Transverse colon (tissue), 4 donors: ENCODE results near the gene C22orf15. TPM values are rescaled to one million over a fixed set of nuclear protein-coding genes. Genes with fewer than 3 reads are reported as not detected.

Experiments
- DNase-seq: peaks from one replicate; pipeline ENCODE4 v3.0.0-alpha.2; 2019
- H3K27ac ChIP-seq, 4 donors: fragments of 200-600 bp; sonication (generic); 2 replicates each; pipeline ENCODE4 v1.5.1; 2016 to 2018; ENCODE audit warnings: inconsistent platforms in 4 of 4
- H3K27me3 ChIP-seq: fragments of 200-600 bp; sonication (generic); 2 replicates; pipeline ENCODE4 v1.5.1; 2017; ENCODE audit warnings: inconsistent platforms
- H3K36me3 ChIP-seq, 4 donors: fragments of 200-600 bp; sonication (generic); 2 replicates each; pipeline ENCODE4 v1.5.1; 2017 to 2019; ENCODE audit warnings: inconsistent platforms in 4 of 4
- H3K4me1 ChIP-seq, 4 donors: fragments of 200-600 bp; sonication (generic); 2 replicates each; pipeline ENCODE4 v1.5.1; 2017 to 2020; ENCODE audit warnings: inconsistent platforms in 4 of 4
- H3K4me3 ChIP-seq, 4 donors: fragments of 200-600 bp; sonication (generic); 1 replicate in 1 of 4; 2 replicates in 3 of 4; pipeline versions ENCODE4 v1.5.1 to v1.6.1; 2017 to 2019; ENCODE audit warnings: inconsistent platforms in 4 of 4
- H3K9me3 ChIP-seq, 2 donors: fragments of 200-600 bp; sonication (generic); 2 replicates each; pipeline ENCODE4 v1.5.1; 2017 to 2019; ENCODE audit warnings: inconsistent platforms in 2 of 2
- EP300 ChIP-seq: sonication (generic); formaldehyde crosslinking; IDR thresholded peaks from one replicate; pipeline ENCODE4 v1.6.1; 2017; ENCODE audit warnings: antibody characterized with exemption, low read depth
- POLR2A ChIP-seq: fragments of 450-650 bp; IDR thresholded peaks from one replicate; pipeline ENCODE4 v1.6.1; 2016; ENCODE audit warnings: antibody characterized with exemption, mild to moderate bottlenecking, moderate library complexity
- POLR2AphosphoS5 ChIP-seq, 3 donors: sonication (generic); formaldehyde crosslinking; IDR thresholded peaks; one replicate each; pipeline ENCODE4 v1.6.1; 2016; ENCODE audit warnings: antibody characterized with exemption in 3 of 3
- WGBS, 2 donors: methylation state at CpG; one replicate each; pipeline ENCODE4 v1.1.5; 2018; ENCODE audit warnings: low coverage in 1 of 2; 5-methylcytosine and 5-hydroxymethylcytosine counted together
- in situ Hi-C, 4 donors: fragments of 200-750 bp; cut with MboI; loops; one replicate each; pipeline versions ENCODE4 v1.15.0 to v1.15.1; 2017; ENCODE audit warnings: low sequenced_read_pairs in 3 of 4, low pct_ligation_motif_present in 1 of 4, low pct_unique_long_range_greater_than_20kb in 1 of 4
- intact Hi-C: fragments of 100-400 bp; cut with DNase I; formaldehyde crosslinking; loops from one replicate; pipeline ENCODE4 v1.15.1; 2023; ENCODE audit warnings: low total_unique reads
- total RNA-seq, 4 donors: library from RNA; depleted of rRNA; stranded (reverse); fragments of >200 nt; gene quantifications; one replicate each; pipeline ENCODE4 v1.1.0, GENCODE V29; 2016
- TF ChIP-seq, protein P1 (sequence below), 5 experiments: fragments of 200-600 bp in 3 of 5; fragments of 450-650 bp in 2 of 5; sonication (generic) in 3 of 5; IDR thresholded peaks; 1 replicate in 2 of 5; 2 replicates in 3 of 5; pipeline ENCODE4 v1.5.1; 2016 to 2017; ENCODE audit warnings: antibody characterized with exemption in 5 of 5, inconsistent platforms in 3 of 5, mild to moderate bottlenecking in 2 of 5, moderate library complexity in 1 of 5

Gene C22orf15
- total RNA-seq, 4 donors from 2014 or later = not detected

DNA sequence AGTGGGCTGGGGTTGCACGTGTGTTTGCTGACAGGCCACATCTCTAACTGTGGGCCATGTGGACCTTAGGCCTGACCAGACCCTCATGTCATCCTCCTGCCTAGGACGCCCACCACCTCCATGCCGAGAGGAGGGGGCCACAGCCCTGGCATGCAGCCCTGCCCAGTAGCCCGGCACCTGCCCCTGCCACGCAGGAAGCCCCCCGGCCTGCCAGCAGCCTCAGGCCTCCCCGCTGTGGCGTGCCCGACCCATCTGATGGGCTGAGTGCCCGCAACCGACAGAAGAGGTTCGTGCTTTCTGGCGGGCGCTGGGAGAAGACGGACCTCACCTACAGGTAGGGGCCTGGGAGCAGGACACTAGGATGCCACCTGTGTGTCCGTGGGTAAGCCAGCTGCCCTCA, 16.3 kb downstream of the C22orf15 start:
- no peaks in the 10 kb centered on the region for H3K9me3 ChIP-seq
- TF ChIP-seq POLR2AphosphoS5 (IDR thresholded peaks at IDR 0.05) = no peak
- no peak for TF ChIP-seq POLR2A
- TF ChIP-seq EP300 = no peak
- TF ChIP-seq, protein P1, sequence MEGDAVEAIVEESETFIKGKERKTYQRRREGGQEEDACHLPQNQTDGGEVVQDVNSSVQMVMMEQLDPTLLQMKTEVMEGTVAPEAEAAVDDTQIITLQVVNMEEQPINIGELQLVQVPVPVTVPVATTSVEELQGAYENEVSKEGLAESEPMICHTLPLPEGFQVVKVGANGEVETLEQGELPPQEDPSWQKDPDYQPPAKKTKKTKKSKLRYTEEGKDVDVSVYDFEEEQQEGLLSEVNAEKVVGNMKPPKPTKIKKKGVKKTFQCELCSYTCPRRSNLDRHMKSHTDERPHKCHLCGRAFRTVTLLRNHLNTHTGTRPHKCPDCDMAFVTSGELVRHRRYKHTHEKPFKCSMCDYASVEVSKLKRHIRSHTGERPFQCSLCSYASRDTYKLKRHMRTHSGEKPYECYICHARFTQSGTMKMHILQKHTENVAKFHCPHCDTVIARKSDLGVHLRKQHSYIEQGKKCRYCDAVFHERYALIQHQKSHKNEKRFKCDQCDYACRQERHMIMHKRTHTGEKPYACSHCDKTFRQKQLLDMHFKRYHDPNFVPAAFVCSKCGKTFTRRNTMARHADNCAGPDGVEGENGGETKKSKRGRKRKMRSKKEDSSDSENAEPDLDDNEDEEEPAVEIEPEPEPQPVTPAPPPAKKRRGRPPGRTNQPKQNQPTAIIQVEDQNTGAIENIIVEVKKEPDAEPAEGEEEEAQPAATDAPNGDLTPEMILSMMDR (IDR thresholded peaks at IDR 0.05) = no peak
- no peak overlapping the region for H3K4me3 ChIP-seq
- H3K4me1 ChIP-seq = peaks cover 0 to 20% (median 11%) of the 10 kb centered on the region in 4 donors
- no peaks in the 10 kb centered on the region for H3K27me3 ChIP-seq
- in situ Hi-C loops (no loop called here), intact Hi-C loops (no loop called here)
- no peak overlapping the region for H3K27ac ChIP-seq
- H3K36me3 ChIP-seq = no peaks in the 10 kb centered on the region
- no peak for DNase-seq
- WGBS, 2 donors = 96% methylated on average over 16 of the region's 16 CpGs; no CpG with 5 or more reads in 1 of the 2 donors

DNA sequence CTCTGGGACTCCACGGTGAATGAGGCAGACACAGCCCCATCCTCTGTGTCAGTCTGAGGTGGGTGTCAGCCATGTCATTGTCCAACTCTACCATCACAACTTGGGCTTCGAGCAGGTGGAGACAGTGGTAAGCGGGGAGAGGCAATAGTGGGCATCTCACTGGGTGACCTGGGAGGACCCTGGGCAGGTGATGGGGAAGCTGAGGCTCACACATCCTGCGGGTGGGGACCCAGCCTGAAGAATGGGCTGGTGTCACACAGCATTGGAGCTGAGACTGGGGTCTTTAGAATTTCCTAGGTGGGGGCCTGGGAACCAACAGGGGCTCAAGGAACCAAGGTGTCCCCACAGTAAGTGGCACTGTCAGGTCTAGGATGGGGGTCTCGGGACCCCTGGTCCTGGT, 16.9 kb downstream of the C22orf15 start:
- Histone ChIP-seq H3K36me3 (no peaks in the 10 kb centered on the region), H3K27ac (no peak overlapping the region), H3K9me3 (no peaks in the 10 kb centered on the region), H3K4me1 (peaks cover 0 to 20% (median 14%) of the 10 kb centered on the region in 4 donors), H3K4me3 (no peak overlapping the region), H3K27me3 (no peaks in the 10 kb centered on the region)
- TF ChIP-seq EP300 (no peak), POLR2A (no peak), POLR2AphosphoS5 (IDR thresholded peaks at IDR 0.05) (no peak)
- TF ChIP-seq, protein P1 (IDR thresholded peaks at IDR 0.05) = no peak
- intact Hi-C loops (no loop called here), in situ Hi-C loops (loop anchor here in 2 of 4 donors (10.0 kb wide), 1 partner anchor 65 kb away; no protein-coding TSS in a partner anchor)
- 60 to 81% methylated on average over 1 to 5 of the region's 5 CpGs for WGBS, 2 donors
- DNase-seq = no peak

DNA sequence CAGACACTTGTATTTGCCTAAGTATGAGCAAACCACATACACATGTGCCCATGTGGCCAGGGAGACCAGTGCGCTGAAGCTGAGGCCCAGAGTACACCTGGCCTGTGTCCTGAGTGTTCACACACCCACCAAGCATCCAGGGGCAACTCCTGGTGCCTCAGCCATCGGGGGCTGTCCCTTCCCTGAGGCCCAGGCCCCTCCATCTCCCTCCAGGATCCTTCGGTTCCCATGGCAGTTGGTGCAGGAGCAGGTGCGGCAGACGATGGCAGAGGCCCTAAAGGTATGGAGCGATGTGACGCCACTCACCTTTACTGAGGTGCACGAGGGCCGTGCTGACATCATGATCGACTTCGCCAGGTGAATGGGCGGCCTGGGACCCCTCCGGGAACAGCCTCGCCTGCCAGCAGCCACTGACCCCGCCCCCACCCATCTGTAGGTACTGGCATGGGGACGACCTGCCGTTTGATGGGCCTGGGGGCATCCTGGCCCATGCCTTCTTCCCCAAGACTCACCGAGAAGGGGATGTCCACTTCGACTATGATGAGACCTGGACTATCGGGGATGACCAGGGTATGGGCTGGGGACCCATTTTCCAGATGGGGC, 17.5 kb downstream of the C22orf15 start:
- in situ Hi-C loops (loop anchor here in 2 of 4 donors (10.0 kb wide), 1 partner anchor 65 kb away; no protein-coding TSS in a partner anchor), intact Hi-C loops (no loop called here)
- H3K4me3 ChIP-seq = no peak overlapping the region
- H3K4me1 ChIP-seq = peaks cover 0 to 16% (median 14%) of the 10 kb centered on the region in 4 donors
- no peak for DNase-seq
- no peaks in the 10 kb centered on the region for H3K9me3 ChIP-seq
- H3K27me3 ChIP-seq = no peaks in the 10 kb centered on the region
- 91% methylated on average over 20 of the region's 20 CpGs; no CpG with 5 or more reads in 1 of the 2 donors for WGBS, 2 donors
- no peaks in the 10 kb centered on the region for H3K36me3 ChIP-seq
- TF ChIP-seq POLR2AphosphoS5 (IDR thresholded peaks at IDR 0.05) (no peak), EP300 (no peak), POLR2A (no peak)
- TF ChIP-seq, protein P1 (IDR thresholded peaks at IDR 0.05) = no peak
- H3K27ac ChIP-seq = no peak overlapping the region

DNA sequence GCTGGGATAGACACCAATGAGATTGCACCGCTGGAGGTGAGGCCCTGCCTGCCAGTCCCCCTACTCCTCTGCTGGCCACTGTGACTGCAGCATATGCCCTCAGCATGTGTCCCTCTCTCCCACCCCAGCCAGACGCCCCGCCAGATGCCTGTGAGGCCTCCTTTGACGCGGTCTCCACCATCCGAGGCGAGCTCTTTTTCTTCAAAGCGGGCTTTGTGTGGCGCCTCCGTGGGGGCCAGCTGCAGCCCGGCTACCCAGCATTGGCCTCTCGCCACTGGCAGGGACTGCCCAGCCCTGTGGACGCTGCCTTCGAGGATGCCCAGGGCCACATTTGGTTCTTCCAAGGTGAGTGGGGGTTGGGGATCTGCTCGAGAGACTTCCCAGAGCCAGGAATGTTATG, 18.3 kb downstream of the C22orf15 start:
- H3K27me3 ChIP-seq = no peaks in the 10 kb centered on the region
- no peaks in the 10 kb centered on the region for H3K9me3 ChIP-seq
- TF ChIP-seq POLR2A (no peak), POLR2AphosphoS5 (IDR thresholded peaks at IDR 0.05) (no peak), EP300 (no peak)
- TF ChIP-seq, protein P1 (IDR thresholded peaks at IDR 0.05) = no peak
- intact Hi-C loops (no loop called here), in situ Hi-C loops (loop anchor here in 2 of 4 donors (10.0 kb wide), 1 partner anchor 64 kb away; no protein-coding TSS in a partner anchor)
- H3K4me1 ChIP-seq = peaks cover under 1 to 20% (median 15%) of the 10 kb centered on the region in 4 donors
- no peaks in the 10 kb centered on the region for H3K36me3 ChIP-seq
- H3K4me3 ChIP-seq = no peak overlapping the region
- H3K27ac ChIP-seq = no peak overlapping the region
- no peak for DNase-seq
- WGBS, 2 donors = 85% methylated on average over 15 of the region's 15 CpGs; no CpG with 5 or more reads in 1 of the 2 donors
